ENCODE results near the gene TNNT2.

DNA sequence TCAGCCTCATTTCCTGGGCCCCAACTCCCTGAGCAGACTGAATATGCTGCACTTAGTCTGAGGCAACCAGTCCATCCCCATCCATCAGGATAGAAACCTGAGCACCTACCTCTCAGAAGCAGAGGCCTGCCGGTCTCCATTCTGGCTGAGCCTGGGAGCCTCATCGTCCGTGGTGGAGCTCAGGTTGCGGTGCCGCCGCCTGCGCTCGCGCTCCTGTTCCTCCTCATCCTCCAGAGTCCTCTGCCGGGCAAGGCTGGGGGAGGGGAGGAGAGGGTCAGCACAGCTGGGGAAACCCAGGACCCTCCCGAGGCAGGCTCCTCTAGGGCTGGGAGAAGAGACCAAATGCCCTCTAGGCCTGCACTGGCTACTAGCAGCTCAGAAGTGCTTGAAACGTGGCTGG, 11.6 kb upstream of the TNNT2 start:
- TF ChIP-seq CHD1 (IDR thresholded peaks at IDR 0.05; ENCODE audit: low read depth, low read length) (no peak), RFX5 (IDR thresholded peaks at IDR 0.05; ENCODE audit: borderline replicate concordance, low read depth, low read length) (no peak), RAD21 (IDR thresholded peaks at IDR 0.05 in 1 of 2, conservative IDR thresholded peaks at IDR 0.05 in 1 of 2; ENCODE audit: low read depth in 2 of 2, low read length in 2 of 2) (no peak), POLR2A (IDR thresholded peaks at IDR 0.05; ENCODE audit: control extremely low read depth in 1 of 2, low read depth in 2 of 2, low read length in 2 of 2) (no peak), SIX5 (IDR thresholded peaks at IDR 0.05; ENCODE audit: low read depth, low read length) (no peak), EZH2 (IDR thresholded peaks at IDR 0.05; ENCODE audit: low read depth, low read length, severe bottlenecking) (no peak), EGR1 (IDR thresholded peaks at IDR 0.05; ENCODE audit: borderline replicate concordance, low read depth, low read length) (no peak), SP2 (IDR thresholded peaks at IDR 0.05; ENCODE audit: low read length) (no peak), KDM5A (IDR thresholded peaks at IDR 0.05; ENCODE audit: low read length) (no peak)
- TF ChIP-seq, protein P1, sequence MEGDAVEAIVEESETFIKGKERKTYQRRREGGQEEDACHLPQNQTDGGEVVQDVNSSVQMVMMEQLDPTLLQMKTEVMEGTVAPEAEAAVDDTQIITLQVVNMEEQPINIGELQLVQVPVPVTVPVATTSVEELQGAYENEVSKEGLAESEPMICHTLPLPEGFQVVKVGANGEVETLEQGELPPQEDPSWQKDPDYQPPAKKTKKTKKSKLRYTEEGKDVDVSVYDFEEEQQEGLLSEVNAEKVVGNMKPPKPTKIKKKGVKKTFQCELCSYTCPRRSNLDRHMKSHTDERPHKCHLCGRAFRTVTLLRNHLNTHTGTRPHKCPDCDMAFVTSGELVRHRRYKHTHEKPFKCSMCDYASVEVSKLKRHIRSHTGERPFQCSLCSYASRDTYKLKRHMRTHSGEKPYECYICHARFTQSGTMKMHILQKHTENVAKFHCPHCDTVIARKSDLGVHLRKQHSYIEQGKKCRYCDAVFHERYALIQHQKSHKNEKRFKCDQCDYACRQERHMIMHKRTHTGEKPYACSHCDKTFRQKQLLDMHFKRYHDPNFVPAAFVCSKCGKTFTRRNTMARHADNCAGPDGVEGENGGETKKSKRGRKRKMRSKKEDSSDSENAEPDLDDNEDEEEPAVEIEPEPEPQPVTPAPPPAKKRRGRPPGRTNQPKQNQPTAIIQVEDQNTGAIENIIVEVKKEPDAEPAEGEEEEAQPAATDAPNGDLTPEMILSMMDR (IDR thresholded peaks at IDR 0.05; ENCODE audit: control extremely low read depth in 1 of 3, insufficient read depth in 1 of 3, low read depth in 1 of 3, low read length in 3 of 3) = no peak
- TF ChIP-seq, protein P2, sequence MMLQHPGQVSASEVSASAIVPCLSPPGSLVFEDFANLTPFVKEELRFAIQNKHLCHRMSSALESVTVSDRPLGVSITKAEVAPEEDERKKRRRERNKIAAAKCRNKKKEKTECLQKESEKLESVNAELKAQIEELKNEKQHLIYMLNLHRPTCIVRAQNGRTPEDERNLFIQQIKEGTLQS (IDR thresholded peaks at IDR 0.05; ENCODE audit: insufficient read depth, low read depth, low read length) = no peak

Data from H1 (cell line).